ENCODE measurements around the gene UGT1A8.

Gene UGT1A8

DNA sequence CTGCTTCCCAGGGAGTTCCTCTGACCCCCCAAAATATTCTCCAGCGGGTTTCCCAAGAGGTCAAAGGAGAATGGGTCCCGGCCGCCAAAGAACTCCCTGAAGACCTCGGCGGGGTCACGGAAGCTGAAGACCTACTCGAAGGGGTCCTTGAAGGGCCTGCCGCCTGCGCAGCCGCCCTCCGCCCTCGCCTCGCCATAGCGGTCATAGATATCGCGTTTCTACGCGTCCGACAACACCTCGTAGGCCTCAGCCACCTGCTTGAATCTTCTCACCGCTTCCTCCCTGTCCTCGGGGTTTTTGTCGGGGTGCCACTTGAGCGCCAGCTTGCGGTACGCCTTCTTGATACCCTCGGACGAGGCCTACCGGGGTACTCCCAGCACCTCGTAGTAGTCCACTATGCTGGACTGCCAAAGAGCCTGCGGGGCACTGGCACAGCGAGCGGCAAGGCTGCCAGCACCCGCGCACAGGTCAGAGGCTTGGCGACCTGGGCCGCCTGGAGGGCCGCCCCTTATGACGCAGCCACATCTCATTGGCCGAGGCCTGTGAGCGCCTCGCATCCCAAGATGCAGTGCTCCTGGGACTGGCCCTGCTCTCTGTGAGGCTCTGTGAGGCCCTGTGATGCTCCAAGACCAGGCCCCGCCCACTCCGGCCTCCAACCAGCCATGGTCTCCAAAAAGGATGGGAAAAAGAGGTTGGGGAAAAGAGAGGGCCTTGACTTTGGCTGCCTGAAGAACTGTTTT, 137.6 kb downstream of the UGT1A8 start:
- Histone ChIP-seq H3F3A (ENCODE audit: insufficient read depth, low read length) (no peaks in the 10 kb centered on the region), H3K9me3 (replicated peaks; ENCODE audit: insufficient read depth, low read length) (no peaks in the 10 kb centered on the region), H3K4me1 (ENCODE audit: low read length) (no peaks in the 10 kb centered on the region), H3K79me2 (ENCODE audit: low read length) (no peaks in the 10 kb centered on the region), H3K4me3 (ENCODE audit: low read length) (no peak overlapping the region), H3K36me3 (replicated peaks; ENCODE audit: insufficient read depth, low read length) (no peaks in the 10 kb centered on the region), H3K4me2 (ENCODE audit: low read depth, low read length) (no peak overlapping the region), H4K20me1 (ENCODE audit: insufficient read depth, low read length) (no peaks in the 10 kb centered on the region), H3K9me2 (replicated peaks; ENCODE audit: insufficient read depth, low read length) (no peaks in the 10 kb centered on the region), H3K27me3 (replicated peaks; ENCODE audit: insufficient read depth, low read length) (no peaks in the 10 kb centered on the region), H3K27ac (ENCODE audit: low read length) (no peak overlapping the region), H2AFZ (ENCODE audit: low read length) (no peak overlapping the region), H3K9ac (ENCODE audit: low read length) (no peak overlapping the region)
- DNase-seq, result no peak
- no peak for TF ChIP-seq EZH2 (optimal IDR thresholded peaks at IDR 0.05; ENCODE audit: low read depth, low read length)
- TF ChIP-seq, protein P1, sequence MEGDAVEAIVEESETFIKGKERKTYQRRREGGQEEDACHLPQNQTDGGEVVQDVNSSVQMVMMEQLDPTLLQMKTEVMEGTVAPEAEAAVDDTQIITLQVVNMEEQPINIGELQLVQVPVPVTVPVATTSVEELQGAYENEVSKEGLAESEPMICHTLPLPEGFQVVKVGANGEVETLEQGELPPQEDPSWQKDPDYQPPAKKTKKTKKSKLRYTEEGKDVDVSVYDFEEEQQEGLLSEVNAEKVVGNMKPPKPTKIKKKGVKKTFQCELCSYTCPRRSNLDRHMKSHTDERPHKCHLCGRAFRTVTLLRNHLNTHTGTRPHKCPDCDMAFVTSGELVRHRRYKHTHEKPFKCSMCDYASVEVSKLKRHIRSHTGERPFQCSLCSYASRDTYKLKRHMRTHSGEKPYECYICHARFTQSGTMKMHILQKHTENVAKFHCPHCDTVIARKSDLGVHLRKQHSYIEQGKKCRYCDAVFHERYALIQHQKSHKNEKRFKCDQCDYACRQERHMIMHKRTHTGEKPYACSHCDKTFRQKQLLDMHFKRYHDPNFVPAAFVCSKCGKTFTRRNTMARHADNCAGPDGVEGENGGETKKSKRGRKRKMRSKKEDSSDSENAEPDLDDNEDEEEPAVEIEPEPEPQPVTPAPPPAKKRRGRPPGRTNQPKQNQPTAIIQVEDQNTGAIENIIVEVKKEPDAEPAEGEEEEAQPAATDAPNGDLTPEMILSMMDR (IDR thresholded peaks at IDR 0.05; ENCODE audit: low read length), result no peak
- no peak for TF ChIP-seq EZH2phosphoT487 (IDR thresholded peaks at IDR 0.05; ENCODE audit: low read length)

DNA sequence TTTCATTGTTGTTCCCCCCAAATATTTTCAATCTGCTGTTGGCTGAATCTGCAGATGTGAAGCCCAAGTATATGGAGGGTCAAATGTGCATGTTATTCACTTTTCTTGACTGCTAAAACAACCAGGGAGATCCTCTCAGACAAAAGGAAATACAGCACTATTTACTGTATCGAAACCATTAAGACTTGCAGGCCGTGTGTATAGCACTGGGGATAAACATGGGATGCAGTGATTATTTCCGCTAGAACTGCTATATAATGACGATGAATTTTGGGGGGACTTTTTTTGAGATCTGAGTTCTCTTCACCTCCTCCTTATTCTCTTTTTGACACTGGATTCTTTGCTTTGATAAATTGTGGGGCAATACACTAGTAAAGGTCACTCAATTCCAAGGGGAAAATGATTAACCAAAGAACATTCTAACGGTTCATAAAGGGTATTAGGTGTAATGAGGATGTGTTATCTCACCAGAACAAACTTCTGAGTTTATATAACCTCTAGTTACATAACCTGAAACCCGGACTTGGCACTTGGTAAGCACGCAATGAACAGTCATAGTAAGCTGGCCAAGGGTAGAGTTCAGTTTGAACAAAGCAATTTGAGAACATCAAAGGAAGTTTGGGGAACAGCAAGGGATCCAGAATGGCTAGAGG, 139.1 kb downstream of the UGT1A8 start:
- Histone ChIP-seq H3K27ac (ENCODE audit: low read length) (no peak overlapping the region), H3K4me2 (ENCODE audit: low read depth, low read length) (no peak overlapping the region), H3F3A (ENCODE audit: insufficient read depth, low read length) (no peaks in the 10 kb centered on the region), H3K36me3 (replicated peaks; ENCODE audit: insufficient read depth, low read length) (no peaks in the 10 kb centered on the region), H2AFZ (ENCODE audit: low read length) (no peak overlapping the region), H3K27me3 (replicated peaks; ENCODE audit: insufficient read depth, low read length) (no peaks in the 10 kb centered on the region), H3K9me3 (replicated peaks; ENCODE audit: insufficient read depth, low read length) (no peaks in the 10 kb centered on the region), H3K4me3 (ENCODE audit: low read length) (no peak overlapping the region), H3K4me1 (ENCODE audit: low read length) (no peaks in the 10 kb centered on the region), H3K9ac (ENCODE audit: low read length) (no peak overlapping the region), H4K20me1 (ENCODE audit: insufficient read depth, low read length) (no peaks in the 10 kb centered on the region), H3K9me2 (replicated peaks; ENCODE audit: insufficient read depth, low read length) (no peaks in the 10 kb centered on the region), H3K79me2 (ENCODE audit: low read length) (no peaks in the 10 kb centered on the region)
- TF ChIP-seq, protein P1 (IDR thresholded peaks at IDR 0.05; ENCODE audit: low read length), result no peak
- TF ChIP-seq EZH2 (optimal IDR thresholded peaks at IDR 0.05; ENCODE audit: low read depth, low read length) (no peak), EZH2phosphoT487 (IDR thresholded peaks at IDR 0.05; ENCODE audit: low read length) (no peak)
- no peak for DNase-seq

DNA sequence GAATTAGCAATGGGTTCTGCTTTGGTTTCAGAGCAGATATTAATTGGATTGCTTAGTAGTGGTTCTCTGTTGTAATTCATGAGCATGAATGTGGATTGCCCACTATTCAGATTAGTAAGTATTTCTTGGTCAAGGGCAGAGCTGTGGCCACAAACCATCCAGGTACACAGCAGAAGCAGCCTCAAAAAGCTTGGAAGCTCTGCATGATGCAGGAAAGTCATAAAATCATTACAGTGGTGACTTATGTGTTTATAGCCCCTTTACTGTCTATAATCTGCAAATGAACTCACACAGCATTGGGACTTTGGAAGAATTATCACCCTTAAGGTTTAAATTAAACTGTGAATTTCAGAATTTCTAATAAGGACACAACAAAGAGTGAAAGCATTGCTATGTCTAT, 140.7 kb downstream of the UGT1A8 start:
- Histone ChIP-seq H3K4me2 (ENCODE audit: low read depth, low read length) (no peak overlapping the region), H4K20me1 (ENCODE audit: insufficient read depth, low read length) (no peaks in the 10 kb centered on the region), H3K9me3 (replicated peaks; ENCODE audit: insufficient read depth, low read length) (no peaks in the 10 kb centered on the region), H3K9ac (ENCODE audit: low read length) (no peak overlapping the region), H3K4me3 (ENCODE audit: low read length) (no peak overlapping the region), H3K36me3 (replicated peaks; ENCODE audit: insufficient read depth, low read length) (no peaks in the 10 kb centered on the region), H3F3A (ENCODE audit: insufficient read depth, low read length) (no peaks in the 10 kb centered on the region), H3K27ac (ENCODE audit: low read length) (no peak overlapping the region), H3K27me3 (replicated peaks; ENCODE audit: insufficient read depth, low read length) (no peaks in the 10 kb centered on the region), H3K9me2 (replicated peaks; ENCODE audit: insufficient read depth, low read length) (no peaks in the 10 kb centered on the region), H3K4me1 (ENCODE audit: low read length) (no peaks in the 10 kb centered on the region), H3K79me2 (ENCODE audit: low read length) (no peaks in the 10 kb centered on the region), H2AFZ (ENCODE audit: low read length) (no peak overlapping the region)
- DNase-seq, result no peak
- TF ChIP-seq EZH2phosphoT487 (IDR thresholded peaks at IDR 0.05; ENCODE audit: low read length) (no peak), EZH2 (optimal IDR thresholded peaks at IDR 0.05; ENCODE audit: low read depth, low read length) (no peak)
- TF ChIP-seq, protein P1 (IDR thresholded peaks at IDR 0.05; ENCODE audit: low read length), result no peak
